Measurements from ENCODE around the gene GOLGA8O.
"Not testable (repeated sequence)": the region's sequence is repeated elsewhere in the genome, so short reads cannot be mapped to it uniquely, and the experiment has no call there.

Gene GOLGA8O

DNA sequence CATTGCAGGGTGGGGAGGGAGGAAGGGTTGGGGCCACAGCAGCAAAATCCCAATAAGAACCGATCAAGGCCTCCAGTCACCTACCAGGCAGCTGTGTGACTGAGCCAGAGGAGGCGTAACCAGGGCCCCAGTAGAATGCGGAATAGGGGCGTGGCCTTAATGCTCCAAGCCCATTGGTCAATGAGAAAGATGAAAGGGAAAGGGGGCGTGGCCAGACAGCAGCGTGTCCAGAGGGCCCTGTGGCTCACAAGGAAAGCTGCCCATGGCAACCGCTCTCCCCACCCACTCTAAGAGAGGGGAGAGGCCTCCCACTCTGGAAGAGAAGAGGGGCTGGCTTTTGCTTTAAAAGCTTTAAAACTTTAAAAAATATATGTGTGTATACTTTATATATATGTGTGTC is at the start of gene GOLGA8O:
TSS of gene GOLGA8O (minus strand) at position 101 of the 400 bp plus-strand sequence. CDS start at position 3, 98 bp downstream.
- not testable (repeated sequence) for DNase-seq

DNA sequence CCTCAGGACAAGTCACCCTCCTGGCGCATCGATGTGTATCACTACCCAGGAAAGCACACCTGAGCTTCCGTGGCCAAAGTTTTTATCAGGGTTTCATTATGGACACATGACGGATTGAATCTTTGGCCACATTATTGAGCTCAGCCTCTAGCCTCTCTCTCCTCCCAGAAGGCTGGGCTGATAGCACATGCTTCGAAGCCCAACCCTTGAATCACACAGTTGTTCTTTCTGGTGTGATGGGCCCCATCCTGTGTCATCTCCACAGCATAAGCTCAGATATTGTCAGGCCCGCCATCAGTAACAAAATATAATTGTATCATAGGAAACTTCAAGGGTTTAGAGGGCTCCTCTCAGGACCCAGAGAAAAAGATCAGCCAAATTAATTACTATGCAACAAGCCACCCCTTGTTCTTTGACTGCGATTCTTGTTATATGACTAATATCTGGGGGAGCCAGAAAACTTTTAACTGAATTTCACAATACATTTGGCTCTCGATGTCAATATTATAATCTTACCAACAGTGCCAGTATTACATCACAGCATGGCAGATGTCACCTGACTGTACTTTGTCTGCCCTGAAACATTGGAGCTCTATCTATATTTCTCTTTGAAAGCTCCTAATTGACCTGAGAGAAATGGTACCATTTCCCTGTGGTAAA is 48.8 kb upstream of the GOLGA8O start:
- not testable (repeated sequence) for DNase-seq

DNA sequence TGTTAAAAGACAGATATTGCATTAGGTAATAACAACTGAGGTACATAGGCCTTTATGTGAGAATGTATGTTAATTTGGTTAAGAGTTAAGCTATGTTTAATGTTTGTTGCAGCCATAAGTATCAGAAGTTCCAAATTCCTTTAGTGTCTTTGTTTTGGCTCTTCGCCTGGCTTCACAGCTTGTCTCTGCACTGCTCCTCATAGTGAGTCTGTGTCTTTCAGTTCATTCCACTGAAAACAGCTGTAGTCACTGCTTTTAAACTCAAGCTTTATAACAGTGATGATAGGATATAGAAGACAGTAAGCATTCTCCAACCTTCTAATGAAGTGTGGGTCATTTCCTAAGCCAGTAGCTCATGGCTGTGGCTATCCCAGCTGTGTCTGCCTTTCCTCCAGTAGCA is 47.5 kb upstream of the GOLGA8O start:
- DNase-seq, result not testable (repeated sequence)

DNA sequence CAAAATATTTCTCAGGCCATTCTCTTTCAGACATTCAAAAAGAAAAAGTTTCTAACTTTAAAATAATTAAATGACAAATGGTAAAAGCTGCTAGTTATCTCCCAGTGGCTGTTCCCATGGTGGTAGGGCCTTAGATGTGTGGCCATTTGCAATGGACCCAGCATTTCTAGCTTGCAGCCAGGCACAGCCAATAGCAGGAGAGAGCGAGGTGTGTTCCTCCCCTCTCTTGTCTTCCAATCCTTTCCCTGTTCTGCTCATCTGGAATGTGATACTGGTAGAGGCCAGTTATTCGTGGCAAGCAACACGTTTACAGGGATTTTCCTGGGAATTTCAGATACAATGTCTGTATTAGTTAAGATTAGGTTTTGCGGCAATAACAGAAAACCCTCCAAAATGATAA is 37.3 kb upstream of the GOLGA8O start:
- DNase-seq, result not testable (repeated sequence)

DNA sequence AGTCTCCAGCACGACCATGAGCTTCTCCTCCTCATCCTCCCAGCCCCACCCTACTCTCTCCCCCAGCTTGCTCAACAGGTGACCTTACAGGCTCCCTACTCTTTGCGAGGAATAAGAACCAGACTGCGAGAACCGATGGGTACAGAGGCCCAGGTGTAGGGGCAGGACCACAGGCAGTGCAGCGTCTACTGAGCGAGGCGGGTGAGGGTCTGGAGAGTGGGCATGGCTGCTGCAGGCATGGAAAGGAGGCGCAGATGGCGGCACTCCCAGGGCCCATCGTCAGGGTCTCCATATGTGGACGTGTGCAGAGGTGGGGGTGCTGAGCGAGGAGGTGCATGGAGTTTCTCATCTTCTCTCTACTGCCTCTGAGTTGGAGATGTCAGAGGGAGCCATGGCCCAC is 31.0 kb upstream of the GOLGA8O start:
- DNase-seq, result not testable (repeated sequence)

DNA sequence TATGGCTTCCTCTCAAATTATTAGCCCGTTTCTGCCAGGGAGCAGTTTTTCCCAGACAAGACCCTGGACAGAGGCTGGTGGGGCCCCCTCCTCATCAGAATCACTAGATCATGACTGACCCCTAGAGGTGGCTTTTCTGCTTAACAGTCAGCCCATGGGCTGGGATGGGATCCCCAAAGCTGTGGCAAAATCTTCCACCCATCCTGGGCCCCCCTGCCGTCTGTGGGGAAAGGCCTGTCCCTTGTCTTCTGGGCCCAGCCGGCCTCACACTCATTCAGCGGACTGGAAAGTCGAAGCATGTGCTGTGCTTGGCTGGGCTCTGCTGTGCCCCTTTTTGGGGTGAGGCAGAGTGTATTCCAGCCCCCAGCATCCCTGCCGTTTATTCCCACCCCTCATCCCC is 27.9 kb upstream of the GOLGA8O start:
- not testable (repeated sequence) for DNase-seq

- not testable (repeated sequence) for DNase-seq
These were observed 26.2 kb upstream of the GOLGA8O start for GRCh38 chr15:32481683-32482082.

- not testable (repeated sequence) for DNase-seq
These were observed 12.6 kb upstream of the GOLGA8O start for GRCh38 chr15:32468076-32468475.

DNA sequence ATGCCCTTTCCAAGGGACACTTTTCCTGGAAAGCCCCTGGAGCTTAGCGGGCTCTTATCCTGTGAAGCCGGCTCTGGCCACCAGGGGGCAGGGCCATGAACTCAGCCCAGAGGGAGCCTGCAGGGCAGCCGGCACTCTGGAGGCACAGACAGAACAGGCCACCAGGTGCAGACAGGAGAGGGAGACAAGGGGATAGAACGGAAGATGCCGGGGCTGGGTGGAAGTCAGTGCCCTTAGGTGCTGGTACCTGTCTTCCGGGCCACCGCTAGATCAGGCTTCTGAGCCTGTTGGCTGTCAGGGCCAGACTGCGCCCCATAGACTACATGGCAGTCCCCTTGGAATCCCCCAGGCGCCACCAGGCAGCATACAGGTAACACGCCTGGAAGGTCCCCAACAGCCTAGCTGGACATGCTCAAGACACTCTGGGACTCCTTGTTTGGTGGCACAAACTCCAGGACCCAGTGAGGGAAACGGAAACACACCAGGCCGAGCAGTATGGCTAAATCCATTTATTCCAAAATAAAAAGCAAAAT is 14.9 kb downstream of the GOLGA8O start:
- not testable (repeated sequence) for DNase-seq

- not testable (repeated sequence) for DNase-seq
These were observed 21.1 kb downstream of the GOLGA8O start for GRCh38 chr15:32434102-32434963.

GRCh38 chr15:32427635-32428034 is 27.8 kb downstream of the GOLGA8O start:
- not testable (repeated sequence) for DNase-seq

DNA sequence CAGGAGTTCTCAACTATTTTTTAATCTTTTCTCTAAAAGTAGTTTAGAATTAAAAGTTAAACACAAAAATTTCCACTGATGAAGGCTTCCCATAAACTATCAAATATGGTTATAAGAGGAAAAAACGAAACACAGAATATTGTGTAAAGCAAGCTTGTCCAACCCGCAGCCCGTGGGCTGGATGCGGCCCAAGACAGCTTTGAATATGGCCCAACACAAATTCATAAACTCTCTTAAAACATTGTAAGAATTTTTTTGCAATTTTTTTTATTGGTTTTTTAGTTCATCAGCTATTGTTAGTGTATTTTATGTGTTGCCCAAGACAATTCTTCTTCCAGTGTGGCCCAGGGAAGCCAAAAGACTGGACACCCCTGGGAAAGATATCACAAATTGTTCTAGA is 28.9 kb downstream of the GOLGA8O start:
- not testable (repeated sequence) for DNase-seq

GRCh38 chr15:32407903-32408302 is 47.5 kb downstream of the GOLGA8O start:
- not testable (repeated sequence) for DNase-seq

DNA sequence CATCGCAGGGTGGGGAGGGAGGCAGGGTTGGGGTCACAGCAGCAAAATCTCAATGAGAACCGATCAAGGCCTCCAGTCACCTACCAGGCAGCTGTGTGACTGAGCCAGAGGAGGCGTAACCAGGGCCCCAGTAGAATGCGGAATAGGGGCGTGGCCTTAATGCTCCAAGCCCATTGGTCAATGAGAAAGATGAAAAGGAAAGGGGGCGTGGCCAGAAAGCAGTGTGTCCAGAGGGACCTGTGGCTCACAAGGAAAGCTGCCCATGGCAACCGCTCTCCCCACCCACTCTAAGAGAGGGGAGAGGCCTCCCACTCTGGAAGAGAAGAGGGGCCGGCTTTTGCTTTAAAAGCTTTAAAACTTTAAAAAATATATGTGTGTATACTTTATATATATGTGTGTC is 52.2 kb downstream of the GOLGA8O start, which contains the start of gene GOLGA8K:
TSS of gene GOLGA8K (minus strand) at position 101 of the 400 bp plus-strand sequence. CDS start at position 3, 98 bp downstream.
- not testable (repeated sequence) for DNase-seq

DNA sequence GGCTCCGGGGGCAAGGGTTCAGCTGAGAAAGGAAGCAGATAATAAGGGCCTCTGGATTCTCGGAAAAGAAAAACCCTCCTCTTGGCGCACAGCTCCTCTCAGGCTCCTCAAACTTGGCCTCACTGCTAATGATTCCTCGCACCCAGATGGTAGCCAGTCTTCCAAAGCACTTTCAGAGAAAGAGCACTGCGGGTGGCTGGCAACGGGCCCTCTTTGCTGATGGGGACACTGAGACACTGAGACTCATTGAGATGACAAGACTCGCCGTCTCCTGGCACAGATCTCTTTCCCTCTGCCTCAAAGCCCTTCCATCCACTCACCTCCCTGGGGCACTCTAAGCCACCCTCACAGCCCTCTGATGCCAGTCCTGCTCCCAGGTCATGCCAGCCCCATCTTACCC is 58.9 kb downstream of the GOLGA8O start:
- DNase-seq, result not testable (repeated sequence)

Data from activated effector memory CD4-positive, alpha-beta T cell treated with Interleukin-2 at 50 U/mL for 16 hours (primary cell).